IMR-90 (cell line): ENCODE measurements around the gene ANO10. TPM values are rescaled to one million over a fixed set of nuclear protein-coding genes. Genes with fewer than 3 reads are reported as not detected.

Experiments
- ATAC-seq: fragments of 200-7000 bp; cut with Tn5 transposase; 2 replicates; pipeline ENCODE4 v1.9.1; 2020; ENCODE audit warnings: low read depth, mild to moderate bottlenecking, moderate library complexity
- BruUV-seq: library from RNA; stranded (reverse); fragments of 400-500 nt; replicated peaks from 2 replicates; lab custom pipeline; 2021; lab: Mats Ljungman, UMichigan
- CTCF ChIA-PET: fragments of 300-600 bp; formaldehyde crosslinking; extraction: SDS; loops from one replicate; lab custom pipeline; 2021; ENCODE audit warnings: antibody characterized with exemption; lab: Yijun Ruan, JAX
- POLR2A ChIA-PET: fragments of 300-600 bp; sonication (Branson Sonifier 250); formaldehyde crosslinking; loops from one replicate; lab custom pipeline; 2022; ENCODE audit warnings: antibody characterized with exemption; ENCODE audit not compliant: unreplicated experiment; lab: Charles Lee
- DNase-seq: peaks from one replicate; pipeline ENCODE4 v3.0.0; 2013
- H2AFZ ChIP-seq: replicated peaks from 2 replicates; pipeline ENCODE3; 2013; ENCODE audit warnings: low read length, mild to moderate bottlenecking; ENCODE audit not compliant: poor library complexity
- H2AK5ac ChIP-seq: 2 replicates; pipeline ENCODE4 v1.6.1; 2013; ENCODE audit warnings: low read depth, low read length, inconsistent platforms
- H2AK9ac ChIP-seq: replicated peaks from 2 replicates; pipeline ENCODE3; 2013; ENCODE audit warnings: mild to moderate bottlenecking, low read depth, low read length, moderate library complexity; ENCODE audit not compliant: poor library complexity
- H2BK120ac ChIP-seq: 2 replicates; pipeline ENCODE4 v1.6.1; 2013; ENCODE audit warnings: low read depth, low read length, inconsistent platforms
- H2BK15ac ChIP-seq: 3 replicates; pipeline ENCODE4 v1.6.1; 2013; ENCODE audit warnings: low read depth, low read length, inconsistent platforms
- H2BK20ac ChIP-seq: 2 replicates; pipeline ENCODE4 v1.6.1; 2013; ENCODE audit warnings: low read depth, mild to moderate bottlenecking, inconsistent platforms, low read length, moderate library complexity
- H2BK5ac ChIP-seq: 2 replicates; pipeline ENCODE4 v1.6.1; 2013; ENCODE audit warnings: mild to moderate bottlenecking, low read depth, low read length, inconsistent platforms; ENCODE audit not compliant: poor library complexity, severe bottlenecking
- H3K14ac ChIP-seq: replicated peaks from 2 replicates; pipeline ENCODE4 v1.6.1; 2013; ENCODE audit warnings: low read depth, low read length, inconsistent platforms
- H3K18ac ChIP-seq: 2 replicates; pipeline ENCODE4 v1.6.1; 2013; ENCODE audit warnings: low read depth, low read length, control low read depth
- H3K23ac ChIP-seq: 2 replicates; pipeline ENCODE4 v1.6.1; 2013; ENCODE audit warnings: low read depth, low read length, inconsistent platforms
- H3K27ac ChIP-seq: 2 replicates; pipeline ENCODE4 v1.5.1; 2013; ENCODE audit warnings: mild to moderate bottlenecking, control low read depth, low read length; ENCODE audit not compliant: insufficient read depth
- H3K27me3 ChIP-seq: 2 replicates; pipeline ENCODE4 v1.6.1; 2013; ENCODE audit warnings: low read length; ENCODE audit not compliant: control insufficient read depth, insufficient read depth
- H3K36me3 ChIP-seq: 2 replicates; pipeline ENCODE4 v1.6.1; 2013; ENCODE audit warnings: low read length, mixed read lengths; ENCODE audit not compliant: control insufficient read depth, insufficient read depth
- H3K4ac ChIP-seq: 2 replicates; pipeline ENCODE4 v1.6.1; 2013; ENCODE audit warnings: low read depth, low read length, inconsistent platforms
- H3K4me1 ChIP-seq: 2 replicates; pipeline ENCODE4 v1.6.1; 2013; ENCODE audit warnings: low read length, mixed read lengths; ENCODE audit not compliant: control insufficient read depth, insufficient read depth
- H3K4me2 ChIP-seq: 2 replicates; pipeline ENCODE4 v1.6.1; 2013; ENCODE audit warnings: low read depth, mild to moderate bottlenecking, control low read depth, low read length, moderate library complexity
- H3K4me3 ChIP-seq: 2 replicates; pipeline ENCODE4 v1.5.1; 2013; ENCODE audit warnings: low read depth, mild to moderate bottlenecking, control low read depth, low read length, moderate library complexity; ENCODE audit not compliant: insufficient read depth
- H3K56ac ChIP-seq: 2 replicates; pipeline ENCODE4 v1.6.1; 2013; ENCODE audit warnings: low read length, inconsistent platforms; ENCODE audit not compliant: insufficient read depth; ENCODE audit errors: extremely low read depth
- H3K79me1 ChIP-seq, 2 experiments: 2 replicates each; pipeline ENCODE4 v1.6.1; 2013; ENCODE audit warnings: low read length in 2 of 2, inconsistent platforms in 1 of 2, low read depth in 1 of 2
- H3K9ac ChIP-seq: 2 replicates; pipeline ENCODE4 v1.6.1; 2013; ENCODE audit warnings: low read depth, low read length, control low read depth
- H3K9me1 ChIP-seq: 2 replicates; pipeline ENCODE4 v1.6.1; 2013; ENCODE audit warnings: low read length, inconsistent platforms; ENCODE audit not compliant: insufficient read depth
- H3K9me3 ChIP-seq: 2 replicates; pipeline ENCODE4 v1.6.1; 2013; ENCODE audit warnings: low read length; ENCODE audit not compliant: control insufficient read depth, insufficient read depth
- H4K20me1 ChIP-seq: 2 replicates; pipeline ENCODE4 v1.6.1; 2013; ENCODE audit warnings: low read length, inconsistent platforms; ENCODE audit not compliant: insufficient read depth
- H4K5ac ChIP-seq: 2 replicates; pipeline ENCODE4 v1.6.1; 2013; ENCODE audit warnings: mild to moderate bottlenecking, low read depth, low read length, control low read depth
- H4K8ac ChIP-seq, 2 experiments: 2 replicates each; pipeline ENCODE4 v1.6.1; 2013; ENCODE audit warnings: low read depth in 2 of 2, low read length in 2 of 2, control low read depth in 1 of 2, inconsistent platforms in 1 of 2
- H4K91ac ChIP-seq: 2 replicates; pipeline ENCODE4 v1.6.1; 2013; ENCODE audit warnings: low read depth, low read length, inconsistent platforms; ENCODE audit not compliant: insufficient read depth
- CEBPB ChIP-seq: IDR thresholded peaks from 2 replicates; pipeline ENCODE4 v1.6.1; 2012; ENCODE audit warnings: low read depth, low read length, improper control_type of control experiment
- CHD1 ChIP-seq: IDR thresholded peaks from 2 replicates; pipeline ENCODE4 v1.6.1; 2012; ENCODE audit warnings: low read depth, low read length, improper control_type of control experiment
- FOS ChIP-seq: fragments of 150-350 bp; IDR thresholded peaks from 2 replicates; pipeline ENCODE4 v1.6.1; 2016; ENCODE audit warnings: low read depth, low read length
- MAFK ChIP-seq: IDR thresholded peaks from 2 replicates; pipeline ENCODE4 v1.6.1; 2012; ENCODE audit warnings: low read depth, low read length, improper control_type of control experiment
- MXI1 ChIP-seq: IDR thresholded peaks from 2 replicates; pipeline ENCODE4 v1.6.1; 2012; ENCODE audit warnings: low read depth, mild to moderate bottlenecking, low read length, moderate library complexity, borderline replicate concordance
- POLR2A ChIP-seq: IDR thresholded peaks from 2 replicates; pipeline ENCODE4 v1.6.1; 2012; ENCODE audit warnings: mild to moderate bottlenecking, low read depth, low read length
- USF2 ChIP-seq: fragments of 150-350 bp; IDR thresholded peaks from 2 replicates; pipeline ENCODE4 v1.6.1; 2017; ENCODE audit warnings: mild to moderate bottlenecking, antibody characterized with exemption, low read length, low read depth
- WGBS, 2 experiments: methylation state at CpG; one replicate each; pipeline versions ENCODE4 v1.1.5 to v1.1.7; 2013; ENCODE audit warnings: missing lambda C conversion rate in 2 of 2; ENCODE audit not compliant: insufficient read length in 1 of 2; ENCODE audit errors: extremely low coverage in 2 of 2; 5-methylcytosine and 5-hydroxymethylcytosine counted together
- dilution Hi-C: fragments of 300-500 bp; cut with HindIII; formaldehyde crosslinking; loops from one replicate; pipeline ENCODE4 v1.14.3; 2018; ENCODE audit warnings: low sequenced_read_pairs; ENCODE audit not compliant: unreplicated experiment
- in situ Hi-C: fragments of 300-500 bp; cut with MboI; formaldehyde crosslinking; loops from 3 replicates; pipeline ENCODE4 v1.14.3; 2019; ENCODE audit warnings: low sequenced_read_pairs, inconsistent platforms, mixed read lengths
- intact Hi-C: fragments of 100-400 bp; cut with micrococcal nuclease; formaldehyde crosslinking; loops from 2 replicates; pipeline ENCODE4 v1.10.0; 2022
- polyA plus RNA-seq, 3 experiments: library from polyadenylated mRNA; depleted of rRNA; stranded (reverse); fragments of >200 nt; gene quantifications; 2 replicates each; pipeline ENCODE4 v1.2.3, GENCODE V29; 2012; ENCODE audit warnings: low replicate concordance in 1 of 3
- total RNA-seq: library from RNA; depleted of rRNA; stranded (reverse); fragments of >200 nt; gene quantifications from 2 replicates; pipeline ENCODE4 v1.2.3, GENCODE V29; 2012
- TF ChIP-seq, protein P1 (sequence below): fragments of 150-350 bp; IDR thresholded peaks from 2 replicates; pipeline ENCODE4 v1.6.1; 2016; ENCODE audit warnings: low read depth, mild to moderate bottlenecking, low read length, moderate library complexity, borderline replicate concordance

Gene ANO10
- total and polyA plus RNA-seq, 2 of the 4 experiments (the other 2 are of a cell fraction) = 28.5 to 41.6 TPM

DNA sequence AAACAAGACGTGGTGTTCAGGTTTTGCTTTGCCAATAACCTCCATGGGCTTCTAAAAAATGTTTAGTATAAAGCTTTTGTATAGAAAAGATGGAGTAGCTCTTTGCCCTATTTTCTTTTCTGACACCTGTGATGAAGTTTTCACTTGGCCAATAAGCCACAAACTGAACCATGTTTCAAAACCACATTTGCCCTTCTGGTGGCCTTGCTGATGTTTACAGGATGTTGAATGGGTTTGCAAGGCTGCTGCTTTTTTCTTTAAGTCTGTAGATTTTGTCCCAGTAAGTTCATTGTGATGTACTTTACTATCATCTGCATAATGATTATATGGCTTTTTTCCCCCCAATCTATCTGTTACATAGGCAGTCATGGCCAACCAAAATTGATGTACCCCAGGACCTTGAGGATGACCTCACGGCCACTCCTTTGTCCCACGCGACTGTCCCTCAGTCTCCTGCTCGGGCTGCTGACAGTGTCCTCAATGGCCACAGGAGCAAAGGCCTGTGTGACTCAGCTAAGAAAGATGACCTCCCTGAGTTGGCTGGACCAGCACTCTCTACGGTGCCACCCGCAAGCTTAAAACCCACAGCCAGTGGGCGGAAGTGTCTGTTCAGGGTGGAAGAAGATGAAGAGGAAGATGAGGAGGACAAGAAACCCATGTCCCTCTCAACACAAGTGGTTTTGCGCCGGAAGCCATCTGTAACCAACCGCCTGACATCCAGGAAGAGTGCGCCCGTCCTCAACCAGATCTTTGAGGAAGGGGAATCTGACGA lies 274.6 kb downstream of the ANO10 start:
- H3K4me2 ChIP-seq = no peak overlapping the region
- peaks cover 1% of the 10 kb centered on the region; the same call in 1 of the 2 replicates for H3K9me3 ChIP-seq
- BruUV-seq = no TSS peak
- no peak overlapping the region for H3K27ac ChIP-seq
- peak; percentile 21 for DNase-seq
- no peak overlapping the region for H3K56ac ChIP-seq
- no peak overlapping the region for H2AK9ac ChIP-seq
- no peak for ATAC-seq
- H2BK120ac ChIP-seq = no peak overlapping the region
- no peaks in the 10 kb centered on the region for H4K20me1 ChIP-seq
- H3K9ac ChIP-seq = no peak overlapping the region
- H3K79me1 ChIP-seq = peaks cover 10 to 46% of the 10 kb centered on the region in 2 experiments
- no peak overlapping the region for H3K14ac ChIP-seq
- dilution Hi-C loops = no loop called here
- peaks cover 4% of the 10 kb centered on the region; the same call in 1 of the 2 replicates for H3K9me1 ChIP-seq
- H3K27me3 ChIP-seq = no peaks in the 10 kb centered on the region
- no peak overlapping the region for H3K4ac ChIP-seq
- H2BK5ac ChIP-seq = no peak overlapping the region
- CTCF ChIA-PET = no interaction called here
- no peak overlapping the region for H4K91ac ChIP-seq
- no peak overlapping the region for H2BK20ac ChIP-seq
- no peak overlapping the region for H4K8ac ChIP-seq
- in situ Hi-C loops = no loop called here
- peaks cover 2% of the 10 kb centered on the region for H3K4me1 ChIP-seq
- no peak for TF ChIP-seq POLR2A
- no peak for TF ChIP-seq CHD1
- no peak for TF ChIP-seq MAFK
- no peak for TF ChIP-seq FOS
- TF ChIP-seq CEBPB = no peak
- TF ChIP-seq MXI1 = no peak
- TF ChIP-seq, protein P1, sequence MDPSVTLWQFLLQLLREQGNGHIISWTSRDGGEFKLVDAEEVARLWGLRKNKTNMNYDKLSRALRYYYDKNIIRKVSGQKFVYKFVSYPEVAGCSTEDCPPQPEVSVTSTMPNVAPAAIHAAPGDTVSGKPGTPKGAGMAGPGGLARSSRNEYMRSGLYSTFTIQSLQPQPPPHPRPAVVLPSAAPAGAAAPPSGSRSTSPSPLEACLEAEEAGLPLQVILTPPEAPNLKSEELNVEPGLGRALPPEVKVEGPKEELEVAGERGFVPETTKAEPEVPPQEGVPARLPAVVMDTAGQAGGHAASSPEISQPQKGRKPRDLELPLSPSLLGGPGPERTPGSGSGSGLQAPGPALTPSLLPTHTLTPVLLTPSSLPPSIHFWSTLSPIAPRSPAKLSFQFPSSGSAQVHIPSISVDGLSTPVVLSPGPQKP = no peak
- no peak for TF ChIP-seq USF2
- H2AK5ac ChIP-seq = no peak overlapping the region
- no peak overlapping the region for H3K4me3 ChIP-seq
- no peak overlapping the region for H2BK15ac ChIP-seq
- intact Hi-C loops = no loop called here
- POLR2A ChIA-PET = no interaction called here
- H3K36me3 ChIP-seq = peaks cover 39% of the 10 kb centered on the region
- H3K18ac ChIP-seq = no peak overlapping the region
- no peak overlapping the region for H3K23ac ChIP-seq
- H4K5ac ChIP-seq = no peak overlapping the region
- 100% methylated on average over 7 of the region's 14 CpGs; no CpG with 5 or more reads in 1 of the 2 experiments for WGBS, 2 experiments
- H2AFZ ChIP-seq = no peak overlapping the region
